Tibial nerve (tissue), 4 donors: Measurements from ENCODE around the gene ATP5MG. TPM values are rescaled to one million over a fixed set of nuclear protein-coding genes. Genes with fewer than 3 reads are reported as not detected.

Experiments used
- DNase-seq, 2 donors: peaks; one replicate each; pipeline ENCODE4 v3.0.0-alpha.2; 2019; ENCODE audit warnings: low spot score in 2 of 2
- H3K27ac ChIP-seq, 4 donors: fragments of 200-600 bp; sonication (generic) in 3 of 4; one replicate each; pipeline ENCODE4 v1.5.1; 2017 to 2019; ENCODE audit warnings: mild to moderate bottlenecking in 1 of 4
- H3K27me3 ChIP-seq, 2 donors: fragments of 200-600 bp; sonication (generic) in 1 of 2; one replicate each; pipeline versions ENCODE4 v1.5.1 to v1.6.0; 2017 to 2019
- H3K36me3 ChIP-seq, 3 donors: fragments of 200-600 bp; sonication (generic); one replicate each; pipeline ENCODE4 v1.5.1; 2018 to 2019
- H3K4me1 ChIP-seq, 4 donors: fragments of 200-600 bp; sonication (generic) in 3 of 4; one replicate each; pipeline ENCODE4 v1.5.1; 2017 to 2019
- H3K4me3 ChIP-seq, 4 donors: fragments of 200-600 bp; sonication (generic) in 3 of 4; one replicate each; pipeline ENCODE4 v1.5.1; 2017 to 2019; ENCODE audit warnings: mild to moderate bottlenecking in 1 of 4, moderate library complexity in 1 of 4
- H3K9me3 ChIP-seq, 4 donors: fragments of 200-600 bp; sonication (generic) in 3 of 4; one replicate each; pipeline ENCODE4 v1.5.1; 2017 to 2019
- EP300 ChIP-seq, 2 donors: sonication (generic); formaldehyde crosslinking; IDR thresholded peaks; one replicate each; pipeline ENCODE4 v1.6.1; 2017; ENCODE audit warnings: antibody characterized with exemption in 2 of 2, mild to moderate bottlenecking in 1 of 2
- POLR2A ChIP-seq, 2 donors: fragments of 450-650 bp; IDR thresholded peaks; one replicate each; pipeline ENCODE4 v1.6.1; 2017; ENCODE audit warnings: antibody characterized with exemption in 2 of 2, mild to moderate bottlenecking in 2 of 2, moderate library complexity in 2 of 2
- WGBS, 2 donors: methylation state at CpG; one replicate each; pipeline ENCODE4 v1.1.5; 2018; 5-methylcytosine and 5-hydroxymethylcytosine counted together
- total RNA-seq, 4 donors: library from RNA; depleted of rRNA; stranded (reverse); fragments of >200 nt; gene quantifications; one replicate each; pipeline ENCODE4 v1.1.0, GENCODE V29; 2016
- TF ChIP-seq, protein P1 (sequence below), 5 experiments: fragments of 200-600 bp in 3 of 5; fragments of 450-650 bp in 2 of 5; sonication (generic) in 3 of 5; IDR thresholded peaks; one replicate each; pipeline ENCODE4 v1.5.1; 2016 to 2019; ENCODE audit warnings: antibody characterized with exemption in 5 of 5, mild to moderate bottlenecking in 3 of 5, moderate library complexity in 2 of 5

Gene ATP5MG
- total RNA-seq, 4 donors from 2014 or later: 22.4 to 51.5 (median 34.4) TPM

GRCh38 chr11:118436639-118437207 lies 35.3 kb downstream of the ATP5MG start:
- TF ChIP-seq EP300 (IDR thresholded peaks at IDR 0.05) (no peak), POLR2A (IDR thresholded peaks at IDR 0.05) (no peak)
- TF ChIP-seq, protein P1, sequence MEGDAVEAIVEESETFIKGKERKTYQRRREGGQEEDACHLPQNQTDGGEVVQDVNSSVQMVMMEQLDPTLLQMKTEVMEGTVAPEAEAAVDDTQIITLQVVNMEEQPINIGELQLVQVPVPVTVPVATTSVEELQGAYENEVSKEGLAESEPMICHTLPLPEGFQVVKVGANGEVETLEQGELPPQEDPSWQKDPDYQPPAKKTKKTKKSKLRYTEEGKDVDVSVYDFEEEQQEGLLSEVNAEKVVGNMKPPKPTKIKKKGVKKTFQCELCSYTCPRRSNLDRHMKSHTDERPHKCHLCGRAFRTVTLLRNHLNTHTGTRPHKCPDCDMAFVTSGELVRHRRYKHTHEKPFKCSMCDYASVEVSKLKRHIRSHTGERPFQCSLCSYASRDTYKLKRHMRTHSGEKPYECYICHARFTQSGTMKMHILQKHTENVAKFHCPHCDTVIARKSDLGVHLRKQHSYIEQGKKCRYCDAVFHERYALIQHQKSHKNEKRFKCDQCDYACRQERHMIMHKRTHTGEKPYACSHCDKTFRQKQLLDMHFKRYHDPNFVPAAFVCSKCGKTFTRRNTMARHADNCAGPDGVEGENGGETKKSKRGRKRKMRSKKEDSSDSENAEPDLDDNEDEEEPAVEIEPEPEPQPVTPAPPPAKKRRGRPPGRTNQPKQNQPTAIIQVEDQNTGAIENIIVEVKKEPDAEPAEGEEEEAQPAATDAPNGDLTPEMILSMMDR (IDR thresholded peaks at IDR 0.05): no peak
- Histone ChIP-seq H3K4me1 (peaks cover 0 to 52% (median 35%) of the 10 kb centered on the region in 4 donors), H3K4me3 (peak overlapping the region; percentile 75 to 99 (median 93)), H3K27ac (peak overlapping the region; percentile 86 to 98 (median 96)), H3K9me3 (no peaks in the 10 kb centered on the region), H3K27me3 (peaks cover 0 to 4% of the 10 kb centered on the region in 2 donors), H3K36me3 (no peaks in the 10 kb centered on the region)
- 0% methylated on average over 1 to 41 of the region's 55 CpGs for WGBS, 2 donors
- DNase-seq: peak in 1 of 2 donors; percentile 5

DNA sequence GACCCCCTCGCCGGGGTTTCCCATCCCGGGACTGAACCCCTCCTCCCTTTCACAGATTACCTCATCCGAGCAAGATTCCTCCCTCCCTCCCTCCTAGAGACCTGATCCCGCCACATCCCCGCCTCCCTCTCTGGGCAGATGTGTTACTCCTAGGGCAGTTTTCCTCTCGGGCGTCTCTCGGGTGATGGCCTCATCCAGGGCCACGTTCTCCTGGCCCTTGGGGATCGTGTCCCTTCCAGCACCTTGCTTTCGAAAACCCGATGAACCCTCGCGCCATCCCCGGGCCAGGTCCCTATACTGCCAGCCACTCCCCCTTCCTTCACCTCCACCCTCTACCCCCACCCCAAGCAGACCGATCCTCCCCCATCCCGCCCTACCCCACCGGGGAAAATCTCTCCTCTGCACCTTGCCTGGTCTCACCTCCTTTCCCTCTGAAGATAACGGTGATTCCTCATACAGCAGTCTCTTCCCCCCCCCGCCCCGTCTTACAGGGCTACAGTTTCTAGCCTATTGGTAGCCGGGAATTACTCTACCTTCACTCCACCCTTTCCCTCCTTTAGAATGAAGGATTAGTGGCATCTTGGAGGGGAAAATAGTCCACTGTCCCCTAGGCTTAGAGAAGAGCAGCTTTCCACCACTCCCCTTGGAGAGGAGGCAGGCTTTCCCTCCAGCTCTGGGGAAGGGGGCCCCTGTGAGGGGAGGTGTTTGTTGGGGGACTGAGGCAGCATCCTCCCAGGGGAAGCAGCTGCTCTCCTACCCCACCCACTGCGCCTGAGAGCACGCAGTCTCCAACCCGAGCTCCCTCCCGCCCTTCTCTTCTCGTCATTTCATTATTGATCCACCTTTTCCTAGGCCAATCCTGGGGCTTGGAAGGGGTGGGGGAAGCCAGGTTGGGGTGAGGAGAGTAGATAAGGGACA lies 36.1 kb downstream of the ATP5MG start:
- no peaks in the 10 kb centered on the region for H3K9me3 ChIP-seq
- H3K27me3 ChIP-seq: peaks cover 0 to 4% of the 10 kb centered on the region in 2 donors
- TF ChIP-seq, protein P1 (IDR thresholded peaks at IDR 0.05): no peak
- TF ChIP-seq EP300 (IDR thresholded peaks at IDR 0.05): no peak
- no peak for TF ChIP-seq POLR2A (IDR thresholded peaks at IDR 0.05)
- DNase-seq: peak in 1 of 2 donors; percentile 39
- 0 to 1% methylated on average over 27 to 28 of the region's 28 CpGs for WGBS, 2 donors
- H3K4me1 ChIP-seq: peaks cover 0 to 59% (median 42%) of the 10 kb centered on the region in 4 donors
- H3K27ac ChIP-seq: peak overlapping the region; percentile 86 to 98 (median 96)
- peak overlapping the region; percentile 75 to 99 (median 93) for H3K4me3 ChIP-seq
- H3K36me3 ChIP-seq: no peaks in the 10 kb centered on the region

DNA sequence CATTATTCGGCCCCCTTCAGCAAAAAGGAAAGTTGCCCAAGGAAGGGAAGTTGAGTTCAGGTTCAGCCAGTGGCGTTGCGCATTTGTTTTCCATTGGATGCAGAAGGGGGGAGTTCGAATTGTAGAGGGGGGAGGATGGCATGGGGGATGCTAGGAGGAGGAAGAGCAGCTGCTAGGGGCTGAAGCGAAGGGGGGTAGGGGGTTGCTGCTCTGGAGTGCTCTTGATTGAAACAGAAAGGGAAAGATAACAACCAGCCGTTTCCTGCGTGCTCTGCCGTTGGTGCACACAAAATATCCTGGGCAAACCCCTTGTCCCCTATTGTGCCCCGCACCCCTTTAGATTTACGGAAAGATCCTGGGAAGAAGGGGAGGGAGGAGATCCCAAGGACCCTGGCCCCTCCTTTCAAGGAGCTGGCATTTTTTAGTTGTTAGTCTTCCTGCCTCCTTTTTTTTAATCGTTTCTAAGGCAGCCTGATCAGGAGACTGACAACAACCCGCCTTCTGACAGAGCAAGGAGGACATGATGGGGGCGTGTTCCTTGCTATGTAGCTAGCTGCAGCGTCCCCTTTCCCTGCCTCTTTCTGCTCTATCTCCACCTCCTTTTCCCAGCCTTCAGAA lies 37.0 kb downstream of the ATP5MG start:
- peak overlapping the region; percentile 86 to 98 (median 96) for H3K27ac ChIP-seq
- peaks cover 0 to 69% (median 48%) of the 10 kb centered on the region in 4 donors for H3K4me1 ChIP-seq
- DNase-seq: peak in 1 of 2 donors; percentile 62
- peaks cover 0 to 4% of the 10 kb centered on the region in 2 donors for H3K27me3 ChIP-seq
- no peaks in the 10 kb centered on the region for H3K9me3 ChIP-seq
- H3K36me3 ChIP-seq: no peaks in the 10 kb centered on the region
- WGBS, 2 donors: 0 to 1% methylated on average over 14 of the region's 14 CpGs
- TF ChIP-seq EP300 (IDR thresholded peaks at IDR 0.05) (peak in 1 of 2 donors; percentile 33), POLR2A (IDR thresholded peaks at IDR 0.05) (no peak)
- TF ChIP-seq, protein P1 (IDR thresholded peaks at IDR 0.05): no peak
- peak overlapping the region; percentile 75 to 99 (median 93) for H3K4me3 ChIP-seq

DNA sequence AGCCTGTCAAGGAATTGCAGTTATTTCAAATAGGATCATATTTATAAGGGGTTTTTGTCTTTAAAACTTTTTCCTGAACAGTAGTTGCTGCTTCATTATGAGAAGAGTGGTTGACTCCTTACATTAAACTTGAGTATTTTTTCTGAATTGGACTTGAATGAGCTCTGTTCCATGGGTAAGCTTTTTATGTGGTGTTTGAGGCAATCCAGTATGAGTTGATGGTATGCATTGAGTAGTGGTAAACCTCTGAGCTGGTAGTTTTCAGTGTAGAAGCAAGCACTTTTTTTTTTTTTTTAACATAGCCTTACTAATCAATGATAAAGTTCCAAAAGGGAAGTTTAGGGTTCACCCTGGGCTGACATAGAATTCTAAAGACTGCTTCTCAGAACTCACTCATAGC lies 38.2 kb downstream of the ATP5MG start:
- H3K27ac ChIP-seq: peak overlapping the region in 1 of 4 donors; percentile 6
- DNase-seq: no peak
- no peak overlapping the region for H3K4me3 ChIP-seq
- H3K9me3 ChIP-seq: no peaks in the 10 kb centered on the region
- no peak for TF ChIP-seq EP300 (IDR thresholded peaks at IDR 0.05)
- TF ChIP-seq, protein P1 (IDR thresholded peaks at IDR 0.05): no peak
- TF ChIP-seq POLR2A (IDR thresholded peaks at IDR 0.05): no peak
- peaks cover 0 to 70% (median 44%) of the 10 kb centered on the region in 4 donors for H3K4me1 ChIP-seq
- no peaks in the 10 kb centered on the region for H3K36me3 ChIP-seq
- peaks cover 0 to 4% of the 10 kb centered on the region in 2 donors for H3K27me3 ChIP-seq
